H9 (cell line): Measurements from ENCODE around the gene OR2M5. TPM values are rescaled to one million over a fixed set of nuclear protein-coding genes. Genes with fewer than 3 reads are reported as not detected.

Experiments used
- DNase-seq: peaks from one replicate; pipeline ENCODE4 v3.0.0-alpha.2; 2017
- H2AFZ ChIP-seq: one replicate; pipeline ENCODE4 v1.6.1; 2013; ENCODE audit warnings: mild to moderate bottlenecking, low read length, control low read depth, moderate library complexity
- H2AK5ac ChIP-seq: 2 replicates; pipeline ENCODE4 v1.6.1; 2013; ENCODE audit warnings: low read length, control low read depth, mixed read lengths; ENCODE audit not compliant: insufficient read length
- H2BK120ac ChIP-seq: one replicate; pipeline ENCODE4 v1.6.1; 2013; ENCODE audit warnings: low read depth, mild to moderate bottlenecking, low read length, control low read depth, inconsistent platforms; ENCODE audit not compliant: poor library complexity, severe bottlenecking
- H2BK12ac ChIP-seq: 2 replicates; pipeline ENCODE4 v1.6.1; 2013; ENCODE audit warnings: low read length, control low read depth, mixed read lengths, low read depth; ENCODE audit not compliant: insufficient read length
- H2BK15ac ChIP-seq: 2 replicates; pipeline ENCODE4 v1.6.1; 2013; ENCODE audit warnings: low read depth, low read length, control low read depth
- H2BK20ac ChIP-seq: one replicate; pipeline ENCODE4 v1.6.1; 2013; ENCODE audit warnings: low read depth, mild to moderate bottlenecking, low read length, control low read depth, inconsistent platforms; ENCODE audit not compliant: poor library complexity, severe bottlenecking
- H2BK5ac ChIP-seq: 2 replicates; pipeline ENCODE4 v1.6.1; 2013; ENCODE audit warnings: low read length, control low read depth, mixed read lengths; ENCODE audit not compliant: insufficient read length
- H3K14ac ChIP-seq: 2 replicates; pipeline ENCODE4 v1.6.1; 2013; ENCODE audit warnings: low read length, control low read depth; ENCODE audit not compliant: insufficient read depth
- H3K18ac ChIP-seq: 2 replicates; pipeline ENCODE4 v1.6.1; 2013; ENCODE audit warnings: low read depth, mild to moderate bottlenecking, mixed read lengths, low read length, control low read depth; ENCODE audit not compliant: insufficient read length
- H3K23ac ChIP-seq: 2 replicates; pipeline ENCODE4 v1.6.1; 2013; ENCODE audit warnings: low read length, control low read depth, mixed read lengths, low read depth; ENCODE audit not compliant: insufficient read length
- H3K23me2 ChIP-seq: 2 replicates; pipeline ENCODE4 v1.6.1; 2013; ENCODE audit warnings: low read depth, mild to moderate bottlenecking, mixed read lengths, low read length, control low read depth; ENCODE audit not compliant: insufficient read length, poor library complexity, severe bottlenecking
- H3K27ac ChIP-seq: 2 replicates; pipeline ENCODE4 v1.5.1; 2013; ENCODE audit warnings: low read length, control low read depth, mixed read lengths, low read depth; ENCODE audit not compliant: insufficient read length
- H3K27me3 ChIP-seq: 2 replicates; pipeline ENCODE4 v1.6.1; 2013; ENCODE audit warnings: low read length, control low read depth, inconsistent platforms; ENCODE audit not compliant: insufficient read depth
- H3K4ac ChIP-seq: 2 replicates; pipeline ENCODE4 v1.6.1; 2013; ENCODE audit warnings: low read depth, mild to moderate bottlenecking, control low read depth, inconsistent platforms, low read length, moderate library complexity
- H3K4me1 ChIP-seq: 2 replicates; pipeline ENCODE4 v1.6.1; 2013; ENCODE audit warnings: low read length, control low read depth, inconsistent platforms; ENCODE audit not compliant: insufficient read depth
- H3K4me2 ChIP-seq: 2 replicates; pipeline ENCODE4 v1.6.1; 2013; ENCODE audit warnings: low read length, control low read depth, mixed read lengths; ENCODE audit not compliant: insufficient read length, insufficient read depth
- H3K56ac ChIP-seq: 2 replicates; pipeline ENCODE4 v1.6.1; 2013; ENCODE audit warnings: low read depth, mild to moderate bottlenecking, mixed read lengths, low read length, control low read depth; ENCODE audit not compliant: insufficient read length
- H3K79me1 ChIP-seq: 2 replicates; pipeline ENCODE4 v1.6.1; 2013; ENCODE audit warnings: low read depth, mild to moderate bottlenecking, moderate library complexity, low read length, control low read depth, inconsistent platforms; ENCODE audit not compliant: insufficient read depth, poor library complexity, severe bottlenecking
- H3K79me2 ChIP-seq: 2 replicates; pipeline ENCODE4 v1.6.1; 2013; ENCODE audit warnings: low read length, control low read depth, inconsistent platforms; ENCODE audit not compliant: insufficient read depth
- H3K9ac ChIP-seq: 2 replicates; pipeline ENCODE4 v1.6.1; 2013; ENCODE audit warnings: low read length, control low read depth, mixed read lengths; ENCODE audit not compliant: insufficient read length; ENCODE audit errors: extremely low read depth
- H3K9me3 ChIP-seq: one replicate; pipeline ENCODE4 v1.6.1; 2013; ENCODE audit warnings: low read depth, low read length, inconsistent platforms; ENCODE audit not compliant: control insufficient read depth
- H3T11ph ChIP-seq: one replicate; pipeline ENCODE4 v1.6.1; 2013; ENCODE audit warnings: mild to moderate bottlenecking, low read length, control low read depth, inconsistent platforms
- H4K20me1 ChIP-seq: one replicate; pipeline ENCODE4 v1.6.1; 2013; ENCODE audit not compliant: control insufficient read depth, insufficient read length, insufficient read depth
- H4K5ac ChIP-seq: 2 replicates; pipeline ENCODE4 v1.6.1; 2013; ENCODE audit warnings: low read depth, mild to moderate bottlenecking, mixed read lengths, low read length, control low read depth; ENCODE audit not compliant: insufficient read length
- H4K8ac ChIP-seq: replicated peaks from 2 replicates; pipeline ENCODE4 v1.6.1; 2013; ENCODE audit warnings: low read length, control low read depth, mixed read lengths, low read depth; ENCODE audit not compliant: insufficient read length
- H4K91ac ChIP-seq: 2 replicates; pipeline ENCODE4 v1.6.1; 2013; ENCODE audit warnings: low read depth, mild to moderate bottlenecking, moderate library complexity, mixed read lengths, low read length, control low read depth; ENCODE audit not compliant: insufficient read length
- H3K27ac Mint-ChIP-seq, 3 experiments: 2 replicates in 2 of 3; 3 replicates in 1 of 3; pipeline ENCODE4 v1.8.0; 2020 to 2021; ENCODE audit warnings: mixed read lengths in 3 of 3, mild to moderate bottlenecking in 1 of 3, moderate library complexity in 1 of 3
- H3K27me3 Mint-ChIP-seq: 2 replicates; pipeline ENCODE4 v1.8.0; 2021; ENCODE audit warnings: low read depth, mild to moderate bottlenecking, moderate library complexity, mixed read lengths
- H3K36me3 Mint-ChIP-seq, 3 experiments: 2 replicates in 2 of 3; 3 replicates in 1 of 3; pipeline ENCODE4 v1.8.0; 2020 to 2021; ENCODE audit warnings: low read depth in 3 of 3, mixed read lengths in 3 of 3; ENCODE audit not compliant: insufficient read depth in 1 of 3
- H3K4me1 Mint-ChIP-seq, 2 experiments: 2 replicates each; pipeline ENCODE4 v1.8.0; 2020; ENCODE audit warnings: mixed read lengths in 2 of 2
- H3K4me3 Mint-ChIP-seq, 2 experiments: 2 replicates in 1 of 2; 3 replicates in 1 of 2; pipeline ENCODE4 v1.8.0; 2020 to 2021; ENCODE audit warnings: mild to moderate bottlenecking in 2 of 2, mixed read lengths in 2 of 2, moderate library complexity in 1 of 2
- H3K9me3 Mint-ChIP-seq, 2 experiments: 2 replicates in 1 of 2; 3 replicates in 1 of 2; pipeline ENCODE4 v1.8.0; 2020; ENCODE audit warnings: mild to moderate bottlenecking in 2 of 2, mixed read lengths in 2 of 2, moderate library complexity in 1 of 2
- WGBS: extraction: QIAGEN DNeasy Blood & Tissue Kit; methylation state at CpG from one replicate; pipeline ENCODE4 v1.1.7; 2013; ENCODE audit warnings: missing lambda C conversion rate, low lambda C conversion rate, mixed read lengths; ENCODE audit not compliant: insufficient read length; ENCODE audit errors: extremely low coverage; 5-methylcytosine and 5-hydroxymethylcytosine counted together
- long read RNA-seq: library from polyadenylated mRNA; unstranded; transcript quantifications from one replicate; pipeline ENCODE4 v2.0.0, GENCODE V29; 2020
- total RNA-seq: library from RNA; stranded (reverse); gene quantifications from 2 replicates; pipeline ENCODE4 v1.2.1, GENCODE V29; 2021
- TF ChIP-seq, protein P1 (sequence below): fragments of 200-600 bp; sonication (generic); conservative IDR thresholded peaks from 3 replicates; pipeline ENCODE4 v1.8.0; 2021; ENCODE audit warnings: antibody characterized with exemption, mild to moderate bottlenecking

The OR2M5 gene, protein sequence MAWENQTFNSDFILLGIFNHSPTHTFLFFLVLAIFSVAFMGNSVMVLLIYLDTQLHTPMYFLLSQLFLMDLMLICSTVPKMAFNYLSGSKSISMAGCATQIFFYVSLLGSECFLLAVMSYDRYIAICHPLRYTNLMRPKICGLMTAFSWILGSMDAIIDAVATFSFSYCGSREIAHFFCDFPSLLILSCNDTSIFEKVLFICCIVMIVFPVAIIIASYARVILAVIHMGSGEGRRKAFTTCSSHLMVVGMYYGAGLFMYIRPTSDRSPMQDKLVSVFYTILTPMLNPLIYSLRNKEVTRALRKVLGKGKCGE
- total RNA-seq, result not detected in 2 replicates
- long read RNA-seq, result 0 reads

DNA sequence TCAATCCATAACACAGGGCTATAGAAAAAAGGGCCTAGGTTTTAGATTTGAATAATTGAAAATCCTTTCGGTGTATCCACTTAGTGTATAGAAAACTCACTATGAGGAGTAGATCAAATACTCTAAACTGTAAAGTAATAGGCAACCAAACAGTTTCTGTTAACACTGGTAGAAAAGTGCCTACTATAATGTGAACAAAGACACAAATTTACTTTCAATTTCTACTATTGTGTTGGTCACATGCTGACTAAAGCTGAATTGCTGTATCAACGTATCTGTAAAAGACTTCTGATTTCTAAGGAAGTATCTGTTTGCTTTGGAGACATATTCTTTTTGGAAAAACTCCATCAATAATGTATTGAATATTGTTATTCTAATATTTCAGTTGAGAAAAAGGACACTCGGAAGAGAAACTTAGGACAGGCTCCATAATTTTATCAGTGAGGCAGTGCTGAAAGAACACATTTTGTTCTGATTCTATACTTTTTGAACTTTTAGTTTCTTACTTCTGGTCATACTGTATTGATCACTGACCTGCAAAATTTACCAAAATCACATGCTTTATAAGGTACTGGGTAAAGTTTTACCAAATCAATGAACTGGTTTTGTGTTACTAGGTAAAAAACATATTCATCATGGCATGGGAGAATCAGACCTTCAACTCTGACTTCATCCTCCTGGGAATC, at the start of gene OR2M5:
Gene OR2M5, plus strand, starts transcription at position 636 of the 686 bp plus-strand sequence. Its CDS starts 0 bp downstream, at position 636.
- H3K27me3 Mint-ChIP-seq, result no peaks in the 10 kb centered on the region; the same call in 1 of the 2 replicates
- H2AK5ac ChIP-seq, result no peak within 1 kb of the TSS
- H3K23me2 ChIP-seq, result no peaks in the 10 kb centered on the region
- no peaks in the 10 kb centered on the region for H4K20me1 ChIP-seq
- no peaks in the 10 kb centered on the region for H3K79me1 ChIP-seq
- H3K14ac ChIP-seq, result no peak within 1 kb of the TSS
- DNase-seq, result no peak
- no peaks in the 10 kb centered on the region for H3K79me2 ChIP-seq
- TF ChIP-seq, protein P1, sequence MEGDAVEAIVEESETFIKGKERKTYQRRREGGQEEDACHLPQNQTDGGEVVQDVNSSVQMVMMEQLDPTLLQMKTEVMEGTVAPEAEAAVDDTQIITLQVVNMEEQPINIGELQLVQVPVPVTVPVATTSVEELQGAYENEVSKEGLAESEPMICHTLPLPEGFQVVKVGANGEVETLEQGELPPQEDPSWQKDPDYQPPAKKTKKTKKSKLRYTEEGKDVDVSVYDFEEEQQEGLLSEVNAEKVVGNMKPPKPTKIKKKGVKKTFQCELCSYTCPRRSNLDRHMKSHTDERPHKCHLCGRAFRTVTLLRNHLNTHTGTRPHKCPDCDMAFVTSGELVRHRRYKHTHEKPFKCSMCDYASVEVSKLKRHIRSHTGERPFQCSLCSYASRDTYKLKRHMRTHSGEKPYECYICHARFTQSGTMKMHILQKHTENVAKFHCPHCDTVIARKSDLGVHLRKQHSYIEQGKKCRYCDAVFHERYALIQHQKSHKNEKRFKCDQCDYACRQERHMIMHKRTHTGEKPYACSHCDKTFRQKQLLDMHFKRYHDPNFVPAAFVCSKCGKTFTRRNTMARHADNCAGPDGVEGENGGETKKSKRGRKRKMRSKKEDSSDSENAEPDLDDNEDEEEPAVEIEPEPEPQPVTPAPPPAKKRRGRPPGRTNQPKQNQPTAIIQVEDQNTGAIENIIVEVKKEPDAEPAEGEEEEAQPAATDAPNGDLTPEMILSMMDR, result no peak
- H4K91ac ChIP-seq, result no peak within 1 kb of the TSS
- H4K5ac ChIP-seq, result no peak within 1 kb of the TSS
- H2AFZ ChIP-seq, result no peak within 1 kb of the TSS
- H3K36me3 Mint-ChIP-seq, result peaks cover 4 to 29% (median 5%) of the 10 kb centered on the region in 3 experiments; a peak in 6 of 7 replicates
- H3K4me1 Mint-ChIP-seq, result no peaks in the 10 kb centered on the region
- H3K27me3 ChIP-seq, result no peaks in the 10 kb centered on the region
- no peak within 1 kb of the TSS for H2BK120ac ChIP-seq
- peaks cover 95 to 98% of the 10 kb centered on the region in 2 experiments for H3K9me3 Mint-ChIP-seq
- H3K18ac ChIP-seq, result no peak within 1 kb of the TSS
- H2BK5ac ChIP-seq, result no peak within 1 kb of the TSS
- H3T11ph ChIP-seq, result no peak within 1 kb of the TSS
- H2BK12ac ChIP-seq, result no peak within 1 kb of the TSS
- H3K27ac Mint-ChIP-seq, result no peak within 1 kb of the TSS
- H2BK20ac ChIP-seq, result no peak within 1 kb of the TSS
- no peak within 1 kb of the TSS for H4K8ac ChIP-seq
- H3K27ac ChIP-seq, result no peak within 1 kb of the TSS
- H3K23ac ChIP-seq, result no peak within 1 kb of the TSS
- H3K56ac ChIP-seq, result no peak within 1 kb of the TSS
- WGBS, result no CpG with 5 or more reads among the region's 3 CpGs
- peaks cover 72% of the 10 kb centered on the region for H3K9me3 ChIP-seq
- no peak within 1 kb of the TSS for H3K9ac ChIP-seq
- H3K4me2 ChIP-seq, result no peak within 1 kb of the TSS
- H3K4ac ChIP-seq, result no peak within 1 kb of the TSS
- H3K4me1 ChIP-seq, result no peaks in the 10 kb centered on the region
- no peak within 1 kb of the TSS for H3K4me3 Mint-ChIP-seq
- H2BK15ac ChIP-seq, result no peak within 1 kb of the TSS
